A673 (cell line): ENCODE results near the gene HYI.

Source experiments
- EZH2 ChIP-seq: fragments of 200-600 bp; sonication (generic); IDR thresholded peaks from 2 replicates; pipeline ENCODE4 v1.6.1; 2017; ENCODE audit warnings: borderline replicate concordance, low read depth, mild to moderate bottlenecking, mixed read lengths, antibody characterized with exemption, low read length; ENCODE audit not compliant: poor library complexity, severe bottlenecking
- TF ChIP-seq, protein P1 (sequence below): fragments of 300-800, 200-600 bp; sonication (generic); conservative IDR thresholded peaks from 2 replicates; pipeline ENCODE4 v1.5.1; 2017; ENCODE audit warnings: low read depth, mild to moderate bottlenecking, antibody characterized with exemption, low read length, moderate library complexity, mixed read lengths

DNA sequence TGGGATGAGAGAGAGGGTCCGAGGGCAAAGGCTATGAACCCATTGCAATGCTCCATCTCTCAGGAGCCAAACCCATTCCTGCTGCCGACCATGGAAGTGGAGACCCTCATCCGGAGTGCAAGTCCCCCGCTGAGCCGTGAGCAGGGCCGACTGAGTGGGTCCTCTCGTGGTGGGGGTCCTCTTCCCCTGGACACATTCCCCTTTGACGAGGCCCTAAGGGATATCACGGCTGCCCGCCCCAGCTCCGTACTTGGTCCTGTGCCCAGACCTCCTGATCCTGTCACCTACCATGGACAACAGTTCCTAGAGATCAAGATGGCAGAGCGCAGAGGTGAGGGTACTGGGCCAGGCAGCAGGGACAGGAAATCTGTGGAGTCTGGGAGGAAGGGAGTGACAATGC lies 11.0 kb downstream of the HYI start:
- TF ChIP-seq, protein P1, sequence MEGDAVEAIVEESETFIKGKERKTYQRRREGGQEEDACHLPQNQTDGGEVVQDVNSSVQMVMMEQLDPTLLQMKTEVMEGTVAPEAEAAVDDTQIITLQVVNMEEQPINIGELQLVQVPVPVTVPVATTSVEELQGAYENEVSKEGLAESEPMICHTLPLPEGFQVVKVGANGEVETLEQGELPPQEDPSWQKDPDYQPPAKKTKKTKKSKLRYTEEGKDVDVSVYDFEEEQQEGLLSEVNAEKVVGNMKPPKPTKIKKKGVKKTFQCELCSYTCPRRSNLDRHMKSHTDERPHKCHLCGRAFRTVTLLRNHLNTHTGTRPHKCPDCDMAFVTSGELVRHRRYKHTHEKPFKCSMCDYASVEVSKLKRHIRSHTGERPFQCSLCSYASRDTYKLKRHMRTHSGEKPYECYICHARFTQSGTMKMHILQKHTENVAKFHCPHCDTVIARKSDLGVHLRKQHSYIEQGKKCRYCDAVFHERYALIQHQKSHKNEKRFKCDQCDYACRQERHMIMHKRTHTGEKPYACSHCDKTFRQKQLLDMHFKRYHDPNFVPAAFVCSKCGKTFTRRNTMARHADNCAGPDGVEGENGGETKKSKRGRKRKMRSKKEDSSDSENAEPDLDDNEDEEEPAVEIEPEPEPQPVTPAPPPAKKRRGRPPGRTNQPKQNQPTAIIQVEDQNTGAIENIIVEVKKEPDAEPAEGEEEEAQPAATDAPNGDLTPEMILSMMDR, result no peak
- TF ChIP-seq EZH2, result no peak
